GM11168 (cell line): ENCODE results near the gene TMEM79.
"Not testable (repeated sequence)": the region's sequence is repeated elsewhere in the genome, so short reads cannot be mapped to it uniquely, and the experiment has no call there.

Experiments
- in situ Hi-C: fragments of 300-500 bp; cut with MboI; formaldehyde crosslinking; loops from one replicate; pipeline ENCODE4 v1.12.0; 2022; ENCODE audit warnings: low sequenced_read_pairs; ENCODE audit not compliant: unreplicated experiment

TMEM79 gene

GRCh38 chr1:156298852-156299357 is 14.8 kb downstream of the TMEM79 start, which contains the start of gene VHLL:
TSS of gene VHLL (minus strand) at chr1:156299307. CDS start at chr1:156299189, 118 bp downstream.
- in situ Hi-C loops: no loop called here

GRCh38 chr1:156303241-156303640 is 19.1 kb downstream of the TMEM79 start:
- in situ Hi-C loops: no loop called here

- in situ Hi-C loops: no loop called here
Observed at GRCh38 chr1:156305215-156305614, 21.1 kb downstream of the TMEM79 start.

GRCh38 chr1:156308078-156308477 is 24.0 kb downstream of the TMEM79 start:
- in situ Hi-C loops: no loop called here

- in situ Hi-C loops: no loop called here
Observed at GRCh38 chr1:156310962-156311361, 26.8 kb downstream of the TMEM79 start.

GRCh38 chr1:156316909-156317308 is 32.8 kb downstream of the TMEM79 start:
- in situ Hi-C loops: no loop called here

- in situ Hi-C loops: no loop called here
Observed at GRCh38 chr1:156319664-156320063, 35.5 kb downstream of the TMEM79 start.

GRCh38 chr1:156320560-156320959 is 36.4 kb downstream of the TMEM79 start:
- in situ Hi-C loops: no loop called here

- in situ Hi-C loops: not testable (repeated sequence)
Observed at GRCh38 chr1:156323179-156323578, 39.1 kb downstream of the TMEM79 start.

GRCh38 chr1:156336242-156336641 is 52.1 kb downstream of the TMEM79 start:
- in situ Hi-C loops: no loop called here

GRCh38 chr1:156337052-156337887 is 53.1 kb downstream of the TMEM79 start:
- in situ Hi-C loops: no loop called here

GRCh38 chr1:156337888-156338179 is 53.7 kb downstream of the TMEM79 start:
- in situ Hi-C loops: no loop called here

- in situ Hi-C loops: no loop called here
Observed at GRCh38 chr1:156338180-156338976, 54.3 kb downstream of the TMEM79 start, which contains the start of the genes CCT3 and TSACC. TSS of gene CCT3 (minus strand) at chr1:156338292. CDS start at chr1:156338184, 108 bp downstream. TSS of gene TSACC (plus strand) at chr1:156338526. CDS start at chr1:156339758, 1,232 bp downstream.
